Measurements from ENCODE around the gene KCNN4. TPM values are rescaled to one million over a fixed set of nuclear protein-coding genes. Genes with fewer than 3 reads are reported as not detected.

The KCNN4 gene
- total RNA-seq, 1 donor from 2014 or later = 6.4 TPM

DNA sequence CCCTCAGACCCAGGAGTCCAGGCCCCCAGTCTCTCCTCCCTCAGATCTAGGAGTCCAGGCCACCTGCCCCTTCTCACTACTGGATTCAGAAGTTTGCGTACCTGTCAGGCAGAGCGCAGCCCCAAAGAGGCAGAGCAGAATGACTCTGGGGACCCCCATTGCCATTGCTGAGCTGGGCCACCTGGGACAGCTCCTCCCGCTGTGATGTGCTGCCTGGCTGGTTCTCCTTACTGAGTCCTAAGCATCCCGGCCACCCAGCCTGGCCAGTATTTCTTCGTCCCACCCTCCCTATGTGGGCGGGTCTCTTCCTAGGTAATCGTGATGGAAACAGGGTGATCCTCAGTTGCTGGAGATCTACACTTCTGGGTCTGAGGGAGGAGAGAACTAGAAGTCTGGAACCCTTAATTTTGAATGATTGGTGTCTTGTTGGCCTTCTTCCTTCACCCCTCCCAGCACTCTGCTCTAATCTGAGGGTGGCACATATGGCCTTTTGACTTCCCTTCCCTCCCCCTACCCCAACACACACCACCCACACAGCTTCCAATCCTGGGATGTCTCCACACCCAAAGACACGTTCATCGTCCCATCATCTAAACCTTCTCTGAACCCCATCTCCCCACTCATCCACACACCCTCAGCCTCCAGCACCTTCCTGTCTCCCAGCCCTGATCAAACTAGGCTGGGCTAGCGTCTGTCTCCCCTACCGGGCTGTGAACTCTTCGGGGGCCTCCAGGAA lies 21.6 kb upstream of the KCNN4 start, which contains the start of gene LYPD5:
Gene LYPD5 (minus strand): TSS at position 232 of the 736 bp plus-strand sequence. CDS start 67 bp downstream, at position 165.
- Mint-ChIP-seq H3K4me3 (no peak within 1 kb of the TSS), H3K27ac (no peak within 1 kb of the TSS), H3K4me1 (peaks cover 3% of the 10 kb centered on the region), H3K36me3 (no peaks in the 10 kb centered on the region), H3K9me3 (no peaks in the 10 kb centered on the region), H3K27me3 (ENCODE audit: low read depth) (peaks cover 70% of the 10 kb centered on the region)
- DNase-seq (ENCODE audit: low spot score in 2 of 2, unreplicated experiment in 2 of 2) = no peak
- TF ChIP-seq, protein P1, sequence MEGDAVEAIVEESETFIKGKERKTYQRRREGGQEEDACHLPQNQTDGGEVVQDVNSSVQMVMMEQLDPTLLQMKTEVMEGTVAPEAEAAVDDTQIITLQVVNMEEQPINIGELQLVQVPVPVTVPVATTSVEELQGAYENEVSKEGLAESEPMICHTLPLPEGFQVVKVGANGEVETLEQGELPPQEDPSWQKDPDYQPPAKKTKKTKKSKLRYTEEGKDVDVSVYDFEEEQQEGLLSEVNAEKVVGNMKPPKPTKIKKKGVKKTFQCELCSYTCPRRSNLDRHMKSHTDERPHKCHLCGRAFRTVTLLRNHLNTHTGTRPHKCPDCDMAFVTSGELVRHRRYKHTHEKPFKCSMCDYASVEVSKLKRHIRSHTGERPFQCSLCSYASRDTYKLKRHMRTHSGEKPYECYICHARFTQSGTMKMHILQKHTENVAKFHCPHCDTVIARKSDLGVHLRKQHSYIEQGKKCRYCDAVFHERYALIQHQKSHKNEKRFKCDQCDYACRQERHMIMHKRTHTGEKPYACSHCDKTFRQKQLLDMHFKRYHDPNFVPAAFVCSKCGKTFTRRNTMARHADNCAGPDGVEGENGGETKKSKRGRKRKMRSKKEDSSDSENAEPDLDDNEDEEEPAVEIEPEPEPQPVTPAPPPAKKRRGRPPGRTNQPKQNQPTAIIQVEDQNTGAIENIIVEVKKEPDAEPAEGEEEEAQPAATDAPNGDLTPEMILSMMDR (IDR thresholded peaks at IDR 0.05; ENCODE audit: unreplicated experiment) = no peak

DNA sequence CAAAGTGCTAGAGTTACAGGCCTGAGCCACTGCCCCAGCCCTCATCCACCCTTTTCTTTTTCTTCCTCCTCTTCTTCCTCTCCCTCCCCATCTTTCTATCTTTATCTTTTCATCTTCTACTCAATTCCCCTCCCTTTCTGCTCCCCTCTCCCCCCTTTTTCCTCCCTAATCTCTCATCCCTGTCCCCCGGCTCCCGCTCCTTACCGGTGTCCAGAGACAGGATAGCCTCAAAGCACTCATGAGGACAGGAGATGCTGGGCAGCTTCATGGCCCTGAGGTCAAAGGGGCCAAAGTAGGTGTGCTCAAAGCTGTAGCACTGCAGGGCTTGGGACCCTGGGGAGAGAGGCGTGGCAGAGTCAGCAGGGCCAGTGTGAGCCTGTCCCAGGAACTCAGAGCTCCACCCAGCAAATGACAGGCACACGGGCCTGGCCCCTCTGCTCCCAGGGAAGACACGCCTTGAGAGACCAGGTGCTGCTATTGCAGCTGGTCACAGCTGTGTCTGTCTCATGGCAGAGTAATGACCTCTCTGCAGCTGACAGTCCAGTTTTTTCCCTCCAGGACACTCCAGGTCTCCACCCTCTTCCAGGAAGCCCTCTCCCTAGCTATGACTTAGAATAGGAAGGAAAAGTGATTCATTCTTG lies 18.8 kb upstream of the KCNN4 start:
- H3K4me3 Mint-ChIP-seq = peak overlapping the region; percentile 74

DNA sequence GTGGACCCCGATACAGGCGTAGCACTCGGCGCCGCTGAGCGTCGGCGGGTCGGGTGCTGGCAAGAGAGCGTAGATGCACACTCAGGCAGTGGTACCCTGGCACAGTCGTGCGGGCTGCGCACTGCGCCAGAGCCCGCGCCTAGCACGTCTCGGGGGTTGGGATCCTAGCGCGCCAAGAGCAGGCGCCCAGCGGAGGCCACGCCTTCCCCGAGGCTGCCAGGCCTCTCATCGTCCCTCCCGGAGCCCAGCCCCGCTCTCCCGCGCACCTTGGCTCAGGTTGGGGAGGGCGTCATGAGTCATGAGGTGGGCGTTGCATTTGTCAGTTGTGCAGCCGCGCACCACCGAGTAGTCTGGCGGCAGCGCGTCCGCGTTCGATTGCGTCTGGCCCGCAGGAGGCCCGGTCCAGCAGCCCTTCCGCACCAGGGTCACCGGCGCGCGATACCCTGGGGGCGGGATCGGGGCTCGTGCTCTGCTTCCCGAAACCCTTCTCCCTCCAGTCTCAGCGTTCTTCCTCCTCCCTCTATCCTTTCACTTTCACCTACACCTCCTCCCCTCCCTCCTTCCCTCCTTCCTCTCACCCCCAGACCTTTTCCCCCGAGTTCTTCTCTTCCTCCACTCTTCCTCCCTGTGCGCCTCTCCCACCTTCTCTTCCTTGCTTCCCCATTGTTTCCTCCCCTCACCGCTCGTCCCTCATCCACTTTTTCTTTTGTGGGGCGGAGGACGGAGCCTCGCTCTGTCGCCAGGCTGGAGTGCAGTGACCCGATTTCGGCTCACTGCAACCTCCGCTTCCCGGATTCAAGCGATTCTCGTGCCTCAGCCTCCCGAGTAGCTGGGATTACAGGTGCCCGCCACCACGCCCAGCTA lies 18.0 kb upstream of the KCNN4 start:
- TF ChIP-seq, protein P1 (IDR thresholded peaks at IDR 0.05; ENCODE audit: unreplicated experiment) = no peak
- DNase-seq (ENCODE audit: low spot score in 2 of 2, unreplicated experiment in 2 of 2) = peak in 1 of 2 experiments; percentile 65
- H3K27me3 Mint-ChIP-seq (ENCODE audit: low read depth) = peaks cover 73% of the 10 kb centered on the region
- no peaks in the 10 kb centered on the region for H3K36me3 Mint-ChIP-seq
- H3K27ac Mint-ChIP-seq = peak overlapping the region; percentile 35
- H3K4me1 Mint-ChIP-seq = peaks cover 3% of the 10 kb centered on the region
- H3K9me3 Mint-ChIP-seq = no peaks in the 10 kb centered on the region
- peak overlapping the region; percentile 74 for H3K4me3 Mint-ChIP-seq

More for the DNA sequence above, 18.8 kb upstream of the KCNN4 start:
- H3K27ac Mint-ChIP-seq = no peak overlapping the region
- TF ChIP-seq, protein P1 (IDR thresholded peaks at IDR 0.05; ENCODE audit: unreplicated experiment) = no peak
- H3K36me3 Mint-ChIP-seq = no peaks in the 10 kb centered on the region
- no peak for DNase-seq (ENCODE audit: low spot score in 2 of 2, unreplicated experiment in 2 of 2)
- H3K9me3 Mint-ChIP-seq = no peaks in the 10 kb centered on the region
- H3K27me3 Mint-ChIP-seq (ENCODE audit: low read depth) = peaks cover 75% of the 10 kb centered on the region
- H3K4me1 Mint-ChIP-seq = peaks cover 3% of the 10 kb centered on the region

DNA sequence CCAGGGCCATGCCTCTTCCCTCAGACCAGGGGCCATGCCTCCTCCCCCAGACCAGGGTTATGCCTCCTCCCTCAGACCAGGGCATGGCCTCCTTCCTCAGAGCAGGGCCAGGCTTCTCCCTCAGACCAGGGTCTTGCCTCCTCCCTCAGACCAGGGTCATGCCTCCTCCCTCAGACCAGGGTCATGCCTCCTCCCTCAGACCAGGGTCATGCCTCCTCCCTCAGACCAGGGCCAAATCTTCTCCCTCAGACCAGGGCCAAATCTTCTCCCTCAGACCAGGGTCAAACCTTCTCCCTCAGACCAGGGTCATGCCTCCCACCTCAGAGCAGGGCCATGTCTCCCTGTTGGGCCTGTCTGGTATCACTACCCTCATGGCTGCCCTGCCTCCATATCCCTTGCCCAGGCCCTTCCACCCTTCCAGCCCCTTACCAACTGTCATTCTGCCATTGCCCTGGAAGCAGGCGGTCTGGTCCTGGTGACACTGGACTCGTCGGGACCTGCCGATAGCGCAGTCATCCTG lies 17.3 kb upstream of the KCNN4 start:
- H3K27ac Mint-ChIP-seq = no peak overlapping the region
- no peak for DNase-seq (ENCODE audit: low spot score in 2 of 2, unreplicated experiment in 2 of 2)
- peaks cover 3% of the 10 kb centered on the region for H3K4me1 Mint-ChIP-seq
- H3K27me3 Mint-ChIP-seq (ENCODE audit: low read depth) = peaks cover 78% of the 10 kb centered on the region
- no peaks in the 10 kb centered on the region for H3K9me3 Mint-ChIP-seq
- H3K4me3 Mint-ChIP-seq = peak overlapping the region; percentile 74
- TF ChIP-seq, protein P1 (IDR thresholded peaks at IDR 0.05; ENCODE audit: unreplicated experiment) = no peak
- H3K36me3 Mint-ChIP-seq = no peaks in the 10 kb centered on the region

DNA sequence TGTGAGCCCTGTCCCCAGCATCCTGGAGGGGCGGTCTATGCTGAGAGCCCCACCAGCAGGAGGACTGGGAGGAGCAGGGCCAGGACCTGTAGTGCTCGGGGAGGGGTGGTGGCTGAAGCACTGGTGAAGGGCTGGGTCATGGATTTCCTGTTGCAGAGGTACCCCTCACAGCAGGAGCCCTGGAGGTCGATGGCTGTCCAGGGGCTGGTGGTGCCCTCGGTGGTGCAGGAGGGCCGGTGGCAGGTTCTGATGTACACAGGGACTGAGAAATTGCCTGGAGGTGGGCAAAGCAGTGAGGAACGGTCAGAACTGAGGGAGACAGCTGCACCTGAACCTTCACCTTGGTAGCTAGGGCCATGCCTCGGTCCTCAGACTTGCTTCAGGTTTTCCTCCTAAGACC lies 16.8 kb upstream of the KCNN4 start:
- TF ChIP-seq, protein P1 (IDR thresholded peaks at IDR 0.05; ENCODE audit: unreplicated experiment) = no peak
- Mint-ChIP-seq H3K4me1 (peaks cover 3% of the 10 kb centered on the region), H3K27me3 (ENCODE audit: low read depth) (peaks cover 77% of the 10 kb centered on the region), H3K4me3 (peak overlapping the region; percentile 43), H3K36me3 (no peaks in the 10 kb centered on the region), H3K9me3 (no peaks in the 10 kb centered on the region), H3K27ac (no peak overlapping the region)
- no peak for DNase-seq (ENCODE audit: low spot score in 2 of 2, unreplicated experiment in 2 of 2)

Measured in mesothelial cell of epicardium (in vitro differentiated cells).